Stimulated activated naive CD8-positive, alpha-beta T cell treated with anti-CD3 and anti-CD28 coated beads, Interleukin-15, Interleukin-2, amounts not matched to agents 100 ng/mL and 50 ng/mL, for 24 hours (primary cell): ENCODE measurements around the gene MGRN1.

Experiments
- H3K27ac Mint-ChIP-seq: one replicate; pipeline ENCODE4 v1.8.0; 2021; ENCODE audit warnings: mild to moderate bottlenecking, mixed read lengths
- H3K27me3 Mint-ChIP-seq: one replicate; pipeline ENCODE4 v1.8.0; 2021; ENCODE audit warnings: mixed read lengths
- H3K36me3 Mint-ChIP-seq: one replicate; pipeline ENCODE4 v1.8.0; 2021; ENCODE audit warnings: low read depth, mixed read lengths
- H3K4me1 Mint-ChIP-seq: one replicate; pipeline ENCODE4 v1.8.0; 2021; ENCODE audit warnings: low read depth, mixed read lengths
- H3K4me3 Mint-ChIP-seq: one replicate; pipeline ENCODE4 v1.8.0; 2021; ENCODE audit warnings: mild to moderate bottlenecking, mixed read lengths
- H3K9me3 Mint-ChIP-seq: one replicate; pipeline ENCODE4 v1.8.0; 2021; ENCODE audit warnings: mixed read lengths

Gene MGRN1

DNA sequence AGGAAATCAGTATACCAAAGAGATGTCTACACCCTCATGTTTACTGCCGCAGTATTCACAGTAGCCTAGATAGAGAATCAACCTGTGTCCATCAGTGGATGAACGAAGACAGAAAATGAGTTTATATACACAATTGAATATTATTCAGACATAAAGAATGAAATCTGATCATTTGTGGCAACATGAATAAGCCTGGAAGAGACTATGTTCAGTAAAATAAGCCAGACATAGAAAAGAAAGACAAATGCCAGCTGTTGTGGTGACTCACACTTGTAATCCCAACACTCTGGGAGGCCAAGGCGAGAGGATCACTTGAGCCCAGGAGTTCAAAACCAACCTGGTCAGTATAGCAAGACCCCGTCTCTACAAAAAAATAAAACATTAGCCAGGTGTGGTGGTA lies 84.9 kb downstream of the MGRN1 start:
- no peak overlapping the region for H3K27ac Mint-ChIP-seq
- H3K27me3 Mint-ChIP-seq: no peaks in the 10 kb centered on the region
- H3K9me3 Mint-ChIP-seq: no peaks in the 10 kb centered on the region
- H3K4me1 Mint-ChIP-seq: no peaks in the 10 kb centered on the region
- no peak overlapping the region for H3K4me3 Mint-ChIP-seq
- peaks cover 40% of the 10 kb centered on the region for H3K36me3 Mint-ChIP-seq

DNA sequence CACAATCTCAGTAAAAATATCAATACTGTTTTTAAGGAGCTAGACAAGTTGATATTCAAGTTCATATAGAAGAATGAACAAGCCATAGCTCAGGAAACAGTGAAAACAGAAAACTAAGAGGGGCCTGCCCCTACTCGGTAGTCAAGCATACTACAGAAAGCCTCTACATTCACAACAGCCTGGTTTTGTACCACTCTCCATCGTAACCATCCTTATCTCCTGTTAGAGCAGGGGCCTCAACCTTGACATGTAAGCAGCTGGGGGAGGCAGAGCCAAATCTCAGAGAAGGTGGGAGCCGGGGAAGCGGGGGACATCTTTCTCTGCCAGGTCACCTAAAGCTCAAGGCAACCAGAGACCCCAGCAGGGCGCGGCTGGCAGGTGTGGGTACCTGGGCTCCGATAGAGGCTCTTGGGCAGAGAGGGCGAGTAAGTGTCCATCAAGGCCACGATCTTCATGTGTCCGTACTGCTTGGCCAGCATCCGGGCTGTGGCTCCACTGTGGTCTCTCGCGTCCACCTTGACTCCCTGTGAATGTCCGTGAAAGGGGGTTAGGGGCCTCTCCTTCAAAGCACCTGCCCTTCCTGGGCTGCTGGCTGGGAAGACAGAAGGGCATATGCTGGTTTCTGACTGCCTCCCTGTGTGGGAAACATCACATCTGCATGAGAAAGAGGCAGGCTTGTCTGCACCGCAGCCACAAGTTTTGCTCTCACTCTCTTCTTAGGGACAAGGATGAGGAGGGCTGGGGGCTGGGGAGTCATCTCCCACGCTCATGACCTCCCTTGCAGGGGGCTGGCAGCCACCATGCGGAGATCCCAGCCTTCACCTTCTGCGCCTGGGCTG lies 89.3 kb downstream of the MGRN1 start:
- Mint-ChIP-seq H3K9me3 (no peaks in the 10 kb centered on the region), H3K4me3 (no peak overlapping the region), H3K27ac (no peak overlapping the region), H3K36me3 (peaks cover 36% of the 10 kb centered on the region), H3K27me3 (no peaks in the 10 kb centered on the region), H3K4me1 (no peaks in the 10 kb centered on the region)

GRCh38 chr16:4714996-4715395 lies 90.4 kb downstream of the MGRN1 start:
- Mint-ChIP-seq H3K27ac (no peak overlapping the region), H3K27me3 (no peaks in the 10 kb centered on the region), H3K4me3 (no peak overlapping the region), H3K4me1 (no peaks in the 10 kb centered on the region), H3K36me3 (peaks cover 29% of the 10 kb centered on the region), H3K9me3 (no peaks in the 10 kb centered on the region)

GRCh38 chr16:4718466-4718865 lies 93.8 kb downstream of the MGRN1 start:
- Mint-ChIP-seq H3K27ac (no peak overlapping the region), H3K9me3 (no peaks in the 10 kb centered on the region), H3K4me1 (no peaks in the 10 kb centered on the region), H3K27me3 (no peaks in the 10 kb centered on the region), H3K4me3 (no peak overlapping the region), H3K36me3 (peaks cover 12% of the 10 kb centered on the region)

GRCh38 chr16:4723071-4723767 lies 98.6 kb downstream of the MGRN1 start:
- Mint-ChIP-seq H3K36me3 (peaks cover 12% of the 10 kb centered on the region), H3K4me3 (no peak overlapping the region), H3K27ac (no peak overlapping the region), H3K4me1 (no peaks in the 10 kb centered on the region), H3K9me3 (no peaks in the 10 kb centered on the region), H3K27me3 (no peaks in the 10 kb centered on the region)

- Mint-ChIP-seq H3K27ac (no peak overlapping the region), H3K36me3 (peaks cover 19% of the 10 kb centered on the region), H3K4me1 (no peaks in the 10 kb centered on the region), H3K27me3 (no peaks in the 10 kb centered on the region), H3K4me3 (no peak overlapping the region), H3K9me3 (no peaks in the 10 kb centered on the region)
These were observed 100.1 kb downstream of the MGRN1 start for GRCh38 chr16:4724661-4725270.

DNA sequence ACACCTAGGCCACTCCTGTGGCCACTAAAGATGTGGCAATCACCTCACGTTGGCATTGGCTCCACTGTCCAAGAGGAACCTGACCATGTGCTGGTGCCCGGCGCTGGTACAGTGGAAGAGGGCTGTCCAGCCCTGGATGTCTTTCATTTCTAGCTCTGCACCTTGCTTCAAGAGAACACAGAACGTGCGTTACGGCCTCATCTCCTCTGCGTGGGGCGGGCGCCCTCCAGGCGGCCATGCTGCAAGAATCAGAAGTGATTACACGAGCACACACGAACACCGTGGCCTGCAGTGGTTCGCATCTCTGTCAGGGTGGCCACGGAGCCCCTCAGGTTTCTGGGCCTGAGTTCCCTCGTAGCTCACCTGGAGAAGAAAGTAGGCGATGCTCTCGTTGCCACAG lies 102.0 kb downstream of the MGRN1 start:
- Mint-ChIP-seq H3K9me3 (no peaks in the 10 kb centered on the region), H3K36me3 (peaks cover 24% of the 10 kb centered on the region), H3K4me1 (no peaks in the 10 kb centered on the region), H3K27ac (no peak overlapping the region), H3K4me3 (no peak overlapping the region), H3K27me3 (no peaks in the 10 kb centered on the region)

- Mint-ChIP-seq H3K4me3 (no peak overlapping the region), H3K27me3 (no peaks in the 10 kb centered on the region), H3K9me3 (no peaks in the 10 kb centered on the region), H3K4me1 (peaks cover 10% of the 10 kb centered on the region), H3K36me3 (peaks cover 24% of the 10 kb centered on the region), H3K27ac (no peak overlapping the region)
These were observed 104.0 kb downstream of the MGRN1 start for GRCh38 chr16:4728676-4729075.

DNA sequence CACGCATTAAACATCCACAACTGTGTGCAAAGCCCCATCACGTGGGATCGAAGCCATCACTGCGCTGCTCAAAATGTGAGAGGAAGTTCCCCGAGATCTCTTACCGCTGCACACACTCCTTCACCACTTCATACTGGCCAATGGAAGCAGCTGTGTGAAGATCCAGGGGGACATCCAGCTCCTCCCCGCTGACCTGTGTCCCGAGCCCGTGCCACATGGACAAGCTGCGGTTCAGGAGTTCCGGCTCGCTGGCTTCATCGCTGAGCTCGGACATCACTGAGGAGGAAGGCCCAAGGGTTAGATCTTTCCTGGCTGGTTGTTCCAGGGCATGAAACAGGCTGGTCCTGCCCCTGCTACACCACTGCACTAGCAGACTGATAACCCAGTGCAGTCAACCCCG lies 105.2 kb downstream of the MGRN1 start:
- Mint-ChIP-seq H3K4me3 (no peak overlapping the region), H3K27ac (no peak overlapping the region), H3K9me3 (no peaks in the 10 kb centered on the region), H3K27me3 (no peaks in the 10 kb centered on the region), H3K36me3 (peaks cover 23% of the 10 kb centered on the region), H3K4me1 (peaks cover 12% of the 10 kb centered on the region)

DNA sequence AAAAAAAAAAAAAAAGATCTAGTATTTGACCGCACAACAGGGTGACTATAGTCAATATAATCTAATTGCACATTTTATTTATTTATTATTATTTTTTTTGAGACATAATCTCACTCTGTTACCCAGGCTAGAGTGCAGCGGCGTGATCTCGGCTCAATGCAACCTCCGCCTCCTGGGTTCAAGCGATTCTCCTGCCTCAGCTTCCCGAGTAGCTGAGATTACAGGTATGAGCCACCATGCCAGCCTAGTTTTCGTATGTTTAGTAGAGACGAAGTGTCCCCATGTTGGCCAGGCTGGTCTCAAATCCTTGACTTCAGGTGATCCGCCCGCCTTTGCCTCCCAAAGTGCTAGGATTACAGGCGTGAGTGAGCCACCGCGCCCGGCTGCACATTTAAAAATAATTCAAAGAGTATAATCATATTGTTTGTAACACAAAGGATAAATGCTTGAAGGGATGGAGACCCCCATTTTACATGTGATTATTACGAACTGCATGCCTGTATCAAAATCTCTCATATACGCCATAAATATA lies 108.7 kb downstream of the MGRN1 start:
- Mint-ChIP-seq H3K4me1 (peaks cover 18% of the 10 kb centered on the region), H3K36me3 (peaks cover 13% of the 10 kb centered on the region), H3K27ac (peak overlapping the region; percentile 55), H3K9me3 (no peaks in the 10 kb centered on the region), H3K4me3 (peak overlapping the region; percentile 89), H3K27me3 (no peaks in the 10 kb centered on the region)

GRCh38 chr16:4733747-4734062 lies 109.1 kb downstream of the MGRN1 start:
- Mint-ChIP-seq H3K4me1 (peaks cover 18% of the 10 kb centered on the region), H3K9me3 (no peaks in the 10 kb centered on the region), H3K36me3 (peaks cover 10% of the 10 kb centered on the region), H3K4me3 (peak overlapping the region; percentile 89), H3K27me3 (no peaks in the 10 kb centered on the region), H3K27ac (peak overlapping the region; percentile 55)

DNA sequence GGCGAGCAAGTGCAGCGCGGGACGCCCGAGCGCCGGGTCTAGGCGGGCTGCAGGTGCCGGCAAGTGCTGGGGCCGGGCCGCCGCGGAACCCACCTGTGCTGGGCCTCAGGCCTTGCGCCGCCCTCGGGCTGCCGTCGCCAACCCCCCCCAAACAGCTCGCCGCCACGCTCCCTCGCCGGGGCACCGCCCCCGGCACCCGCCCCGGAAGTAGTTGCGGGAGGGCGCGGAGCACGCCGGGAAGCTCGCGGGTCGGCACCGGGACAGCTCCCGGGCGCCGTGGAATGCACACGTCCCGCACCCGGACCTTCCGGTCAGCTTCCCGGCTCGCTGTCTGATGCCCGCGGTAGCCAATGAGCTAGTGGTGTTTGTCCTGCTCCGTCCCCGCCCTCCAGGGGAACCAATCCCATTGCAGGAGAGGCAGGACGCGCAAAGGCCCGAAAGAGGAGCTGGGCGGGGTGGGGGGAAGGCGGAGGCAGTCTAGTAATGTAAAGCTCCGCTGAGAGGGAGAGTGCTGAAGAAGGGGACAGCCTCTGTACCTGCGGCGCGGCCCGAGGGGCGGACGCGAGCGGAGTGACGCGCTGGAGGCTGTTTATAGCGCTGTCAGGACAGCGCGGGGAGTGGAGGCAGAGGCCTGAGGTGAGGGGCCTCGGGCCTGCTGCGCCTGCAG lies 109.6 kb downstream of the MGRN1 start, which contains the start of the genes ANKS3 and DNAAF8:
Gene ANKS3, minus strand, starts transcription at position 209 of the 667 bp plus-strand sequence. CDS start 4,122 bp downstream, outside the sequence.
Gene DNAAF8, plus strand, starts transcription at position 475 of the 667 bp plus-strand sequence. CDS start 1,978 bp downstream, outside the sequence.
- Mint-ChIP-seq H3K27ac (peak within 1 kb of the TSS; percentile 88), H3K27me3 (no peaks in the 10 kb centered on the region), H3K4me1 (peaks cover 18% of the 10 kb centered on the region), H3K9me3 (no peaks in the 10 kb centered on the region), H3K36me3 (peaks cover 5% of the 10 kb centered on the region), H3K4me3 (peak within 1 kb of the TSS; percentile 89)

GRCh38 chr16:4734730-4735535 lies 110.3 kb downstream of the MGRN1 start:
- H3K27me3 Mint-ChIP-seq: no peaks in the 10 kb centered on the region
- H3K4me1 Mint-ChIP-seq: peaks cover 18% of the 10 kb centered on the region

GRCh38 chr16:4736546-4736945 lies 111.9 kb downstream of the MGRN1 start:
- no peak overlapping the region for H3K4me3 Mint-ChIP-seq
- H3K4me1 Mint-ChIP-seq: peaks cover 18% of the 10 kb centered on the region
- H3K27me3 Mint-ChIP-seq: no peaks in the 10 kb centered on the region
- H3K27ac Mint-ChIP-seq: peak overlapping the region; percentile 50
- H3K36me3 Mint-ChIP-seq: no peaks in the 10 kb centered on the region
- H3K9me3 Mint-ChIP-seq: no peaks in the 10 kb centered on the region

More at GRCh38 chr16:4734730-4735535, 110.3 kb downstream of the MGRN1 start:
- Mint-ChIP-seq H3K27ac (peak overlapping the region; percentile 88), H3K36me3 (peaks cover 5% of the 10 kb centered on the region), H3K4me3 (peak overlapping the region; percentile 89), H3K9me3 (no peaks in the 10 kb centered on the region)
